ENCODE data around the gene CTNNA2. TPM values are rescaled to one million over a fixed set of nuclear protein-coding genes. Genes with fewer than 3 reads are reported as not detected.

The CTNNA2 gene
- total and polyA plus RNA-seq, 4 donors, result 0.01 to 0.37 TPM; not detected in 2

GRCh38 chr2:80269806-80270205 lies 757.0 kb downstream of the CTNNA2 start:
- no peak for DNase-seq

GRCh38 chr2:80280598-80280997 lies 767.7 kb downstream of the CTNNA2 start:
- Histone ChIP-seq H3K9ac (ENCODE audit: insufficient read depth in 1 of 2, low read length in 2 of 2) (no peak overlapping the region), H3K9me3 (ENCODE audit: control insufficient read depth in 4 of 4, insufficient read depth in 3 of 4, low read length in 3 of 4) (peaks cover 0 to 4% (median 0%) of the 10 kb centered on the region in 4 donors), H3K27ac (ENCODE audit: low read depth in 1 of 2, low read length in 1 of 2) (no peak overlapping the region), H3K4me3 (no peak overlapping the region), H3K27me3 (ENCODE audit: control insufficient read depth in 3 of 3, insufficient read depth in 3 of 3, low read length in 2 of 3) (no peaks in the 10 kb centered on the region), H3K4me1 (ENCODE audit: control insufficient read depth in 5 of 5, insufficient read depth in 5 of 5, low read length in 5 of 5) (no peaks in the 10 kb centered on the region), H3K36me3 (ENCODE audit: control insufficient read depth in 4 of 4, insufficient read depth in 4 of 4, low read length in 4 of 4) (no peaks in the 10 kb centered on the region)
- no peak for ATAC-seq (ENCODE audit: insufficient read depth, low FRiP score)
- WGBS, 2 donors, result 91 to 95% methylated on average over 2 of the region's 2 CpGs
- no peak for DNase-seq
- no peak for TF ChIP-seq CTCF (IDR thresholded peaks at IDR 0.05; ENCODE audit: control extremely low read depth, extremely low read depth)

More at GRCh38 chr2:80269806-80270205, 757.0 kb downstream of the CTNNA2 start:
- no peak for ATAC-seq (ENCODE audit: insufficient read depth, low FRiP score)
- Histone ChIP-seq H3K4me1 (ENCODE audit: control insufficient read depth in 5 of 5, insufficient read depth in 5 of 5, low read length in 5 of 5) (no peaks in the 10 kb centered on the region), H3K36me3 (ENCODE audit: control insufficient read depth in 4 of 4, insufficient read depth in 4 of 4, low read length in 4 of 4) (no peaks in the 10 kb centered on the region), H3K27ac (ENCODE audit: low read depth in 1 of 2, low read length in 1 of 2) (no peak overlapping the region), H3K9me3 (ENCODE audit: control insufficient read depth in 4 of 4, insufficient read depth in 3 of 4, low read length in 3 of 4) (peaks cover 0 to 2% (median 0%) of the 10 kb centered on the region in 4 donors), H3K9ac (ENCODE audit: insufficient read depth in 1 of 2, low read length in 2 of 2) (no peak overlapping the region), H3K4me3 (no peak overlapping the region), H3K27me3 (ENCODE audit: control insufficient read depth in 3 of 3, insufficient read depth in 3 of 3, low read length in 2 of 3) (no peaks in the 10 kb centered on the region)
- 92 to 95% methylated on average over 5 of the region's 5 CpGs for WGBS, 2 donors
- TF ChIP-seq CTCF (IDR thresholded peaks at IDR 0.05; ENCODE audit: control extremely low read depth, extremely low read depth), result no peak

GRCh38 chr2:80281049-80281448 lies 768.2 kb downstream of the CTNNA2 start:
- DNase-seq, result no peak
- Histone ChIP-seq H3K4me1 (ENCODE audit: control insufficient read depth in 5 of 5, insufficient read depth in 5 of 5, low read length in 5 of 5) (no peaks in the 10 kb centered on the region), H3K27ac (ENCODE audit: low read depth in 1 of 2, low read length in 1 of 2) (no peak overlapping the region), H3K9me3 (ENCODE audit: control insufficient read depth in 4 of 4, insufficient read depth in 3 of 4, low read length in 3 of 4) (peaks cover 0 to 4% (median 0%) of the 10 kb centered on the region in 4 donors), H3K4me3 (no peak overlapping the region), H3K36me3 (ENCODE audit: control insufficient read depth in 4 of 4, insufficient read depth in 4 of 4, low read length in 4 of 4) (no peaks in the 10 kb centered on the region), H3K27me3 (ENCODE audit: control insufficient read depth in 3 of 3, insufficient read depth in 3 of 3, low read length in 2 of 3) (no peaks in the 10 kb centered on the region), H3K9ac (ENCODE audit: insufficient read depth in 1 of 2, low read length in 2 of 2) (no peak overlapping the region)
- no peak for ATAC-seq (ENCODE audit: insufficient read depth, low FRiP score)
- TF ChIP-seq CTCF (IDR thresholded peaks at IDR 0.05; ENCODE audit: control extremely low read depth, extremely low read depth), result no peak
- WGBS, 2 donors, result 93 to 95% methylated on average over 1 of the region's 1 CpG

- 38 to 51% methylated on average over 5 of the region's 5 CpGs for WGBS, 2 donors
- H3K27me3 ChIP-seq (ENCODE audit: control insufficient read depth in 3 of 3, insufficient read depth in 3 of 3, low read length in 2 of 3), result no peaks in the 10 kb centered on the region
- no peaks in the 10 kb centered on the region for H3K9me3 ChIP-seq (ENCODE audit: control insufficient read depth in 4 of 4, insufficient read depth in 3 of 4, low read length in 3 of 4)
- H3K27ac ChIP-seq (ENCODE audit: low read depth in 1 of 2, low read length in 1 of 2), result no peak overlapping the region
- ATAC-seq (ENCODE audit: insufficient read depth, low FRiP score) (no peak), DNase-seq (peak; percentile 77 to 92 (median 84))
- peaks cover 0 to 19% (median 0%) of the 10 kb centered on the region in 5 donors for H3K4me1 ChIP-seq (ENCODE audit: control insufficient read depth in 5 of 5, insufficient read depth in 5 of 5, low read length in 5 of 5)
- no peak overlapping the region for H3K9ac ChIP-seq (ENCODE audit: insufficient read depth in 1 of 2, low read length in 2 of 2)
- TF ChIP-seq CTCF (IDR thresholded peaks at IDR 0.05; ENCODE audit: control extremely low read depth, extremely low read depth), result no peak
- no peak overlapping the region for H3K4me3 ChIP-seq
- H3K36me3 ChIP-seq (ENCODE audit: control insufficient read depth in 4 of 4, insufficient read depth in 4 of 4, low read length in 4 of 4), result no peaks in the 10 kb centered on the region
These were observed 775.7 kb downstream of the CTNNA2 start for GRCh38 chr2:80288576-80288975.
